IPS-18c (cell line): ENCODE measurements around the gene MCCC2.
"Not testable (repeated sequence)": the region's sequence is repeated elsewhere in the genome, so short reads cannot be mapped to it uniquely, and the experiment has no call there.

Experiments used
- H3K4me3 ChIP-seq: 2 replicates; pipeline ENCODE4 v1.7.0; 2013; ENCODE audit warnings: low read depth, mild to moderate bottlenecking, low read length, moderate library complexity; ENCODE audit not compliant: insufficient read depth
- H3K9me3 ChIP-seq: one replicate; pipeline ENCODE4 v1.6.1; 2013; ENCODE audit warnings: mild to moderate bottlenecking, low read length, moderate library complexity; ENCODE audit not compliant: control insufficient read depth, insufficient read depth

MCCC2 gene

GRCh38 chr5:71588533-71588885, 1.4 kb downstream of the MCCC2 start:
- Histone ChIP-seq H3K9me3 (no peaks in the 10 kb centered on the region), H3K4me3 (no peak overlapping the region)

GRCh38 chr5:71589903-71590302, 2.8 kb downstream of the MCCC2 start:
- no peak overlapping the region for H3K4me3 ChIP-seq
- peaks cover 2% of the 10 kb centered on the region for H3K9me3 ChIP-seq

GRCh38 chr5:71591100-71591499, 4.0 kb downstream of the MCCC2 start:
- H3K9me3 ChIP-seq: peaks cover 2% of the 10 kb centered on the region
- no peak overlapping the region for H3K4me3 ChIP-seq

- Histone ChIP-seq H3K4me3 (no peak overlapping the region), H3K9me3 (peaks cover 2% of the 10 kb centered on the region)
These were observed 9.0 kb downstream of the MCCC2 start for GRCh38 chr5:71596169-71596568.

GRCh38 chr5:71597001-71597400, 9.9 kb downstream of the MCCC2 start:
- Histone ChIP-seq H3K4me3 (no peak overlapping the region), H3K9me3 (peaks cover 2% of the 10 kb centered on the region)

- H3K9me3 ChIP-seq: no peaks in the 10 kb centered on the region
- no peak overlapping the region for H3K4me3 ChIP-seq
These were observed 13.6 kb downstream of the MCCC2 start for GRCh38 chr5:71600783-71601182.

- Histone ChIP-seq H3K4me3 (no peak overlapping the region), H3K9me3 (no peaks in the 10 kb centered on the region)
These were observed 14.3 kb downstream of the MCCC2 start for GRCh38 chr5:71601222-71602026.

- H3K9me3 ChIP-seq: not testable (repeated sequence)
These were observed 22.8 kb downstream of the MCCC2 start for GRCh38 chr5:71609916-71610315.

GRCh38 chr5:71615809-71616208, 28.7 kb downstream of the MCCC2 start:
- H3K9me3 ChIP-seq: no peaks in the 10 kb centered on the region
- no peak overlapping the region for H3K4me3 ChIP-seq

More at GRCh38 chr5:71609916-71610315, 22.8 kb downstream of the MCCC2 start:
- not testable (repeated sequence) for H3K4me3 ChIP-seq

- Histone ChIP-seq H3K9me3 (no peaks in the 10 kb centered on the region), H3K4me3 (no peak overlapping the region)
These were observed 33.5 kb downstream of the MCCC2 start for GRCh38 chr5:71620630-71621029.

- Histone ChIP-seq H3K9me3 (no peaks in the 10 kb centered on the region), H3K4me3 (no peak overlapping the region)
These were observed 34.1 kb downstream of the MCCC2 start for GRCh38 chr5:71621268-71621667.

- no peaks in the 10 kb centered on the region for H3K9me3 ChIP-seq
- H3K4me3 ChIP-seq: no peak overlapping the region
These were observed 34.6 kb downstream of the MCCC2 start for GRCh38 chr5:71621741-71622140.

- H3K9me3 ChIP-seq: no peaks in the 10 kb centered on the region
- no peak overlapping the region for H3K4me3 ChIP-seq
These were observed 36.2 kb downstream of the MCCC2 start for GRCh38 chr5:71623221-71623794.

- H3K9me3 ChIP-seq: no peaks in the 10 kb centered on the region
- H3K4me3 ChIP-seq: no peak overlapping the region
These were observed 42.8 kb downstream of the MCCC2 start for GRCh38 chr5:71629950-71630349.

- Histone ChIP-seq H3K4me3 (no peak overlapping the region), H3K9me3 (no peaks in the 10 kb centered on the region)
These were observed 43.9 kb downstream of the MCCC2 start for GRCh38 chr5:71631070-71631469.

- H3K9me3 ChIP-seq: no peaks in the 10 kb centered on the region
- no peak overlapping the region for H3K4me3 ChIP-seq
These were observed 45.0 kb downstream of the MCCC2 start for GRCh38 chr5:71632168-71632567.

- no peak overlapping the region for H3K4me3 ChIP-seq
- H3K9me3 ChIP-seq: no peaks in the 10 kb centered on the region
These were observed 46.4 kb downstream of the MCCC2 start for GRCh38 chr5:71633255-71634155.

GRCh38 chr5:71637133-71637532, 50.0 kb downstream of the MCCC2 start:
- no peaks in the 10 kb centered on the region for H3K9me3 ChIP-seq
- H3K4me3 ChIP-seq: no peak overlapping the region
